ENCODE data around the gene CAPSL.

DNA sequence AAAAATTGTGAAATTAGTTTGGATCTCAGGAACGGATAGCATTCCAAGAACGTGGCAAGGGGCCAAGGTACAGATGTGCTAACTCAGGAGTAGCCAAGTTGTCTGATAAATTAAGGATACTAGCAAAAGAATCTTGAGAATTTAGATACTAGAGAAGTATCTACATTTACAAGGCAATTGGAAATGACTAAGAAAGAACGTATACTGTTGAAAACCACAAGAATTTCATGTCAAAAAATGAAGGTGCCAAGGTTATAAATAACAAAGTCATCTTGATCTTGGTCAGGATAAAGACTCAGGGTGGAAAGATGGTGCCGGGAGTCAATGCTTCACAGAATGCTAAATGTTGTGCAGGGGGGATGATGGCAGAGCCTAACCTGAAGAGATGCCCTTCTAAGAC lies 19.2 kb downstream of the CAPSL start:
- TF ChIP-seq, protein P1, sequence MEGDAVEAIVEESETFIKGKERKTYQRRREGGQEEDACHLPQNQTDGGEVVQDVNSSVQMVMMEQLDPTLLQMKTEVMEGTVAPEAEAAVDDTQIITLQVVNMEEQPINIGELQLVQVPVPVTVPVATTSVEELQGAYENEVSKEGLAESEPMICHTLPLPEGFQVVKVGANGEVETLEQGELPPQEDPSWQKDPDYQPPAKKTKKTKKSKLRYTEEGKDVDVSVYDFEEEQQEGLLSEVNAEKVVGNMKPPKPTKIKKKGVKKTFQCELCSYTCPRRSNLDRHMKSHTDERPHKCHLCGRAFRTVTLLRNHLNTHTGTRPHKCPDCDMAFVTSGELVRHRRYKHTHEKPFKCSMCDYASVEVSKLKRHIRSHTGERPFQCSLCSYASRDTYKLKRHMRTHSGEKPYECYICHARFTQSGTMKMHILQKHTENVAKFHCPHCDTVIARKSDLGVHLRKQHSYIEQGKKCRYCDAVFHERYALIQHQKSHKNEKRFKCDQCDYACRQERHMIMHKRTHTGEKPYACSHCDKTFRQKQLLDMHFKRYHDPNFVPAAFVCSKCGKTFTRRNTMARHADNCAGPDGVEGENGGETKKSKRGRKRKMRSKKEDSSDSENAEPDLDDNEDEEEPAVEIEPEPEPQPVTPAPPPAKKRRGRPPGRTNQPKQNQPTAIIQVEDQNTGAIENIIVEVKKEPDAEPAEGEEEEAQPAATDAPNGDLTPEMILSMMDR (IDR thresholded peaks at IDR 0.05), result no peak
- no peak for TF ChIP-seq EZH2 (IDR thresholded peaks at IDR 0.05; ENCODE audit: borderline replicate concordance, insufficient read depth, low read depth, low read length, poor library complexity, severe bottlenecking)

Measured in B cell (primary cell).